ENCODE data around the gene COMTD1. TPM values are rescaled to one million over a fixed set of nuclear protein-coding genes. Genes with fewer than 3 reads are reported as not detected.

The COMTD1 gene
- total RNA-seq, 3 donors from 2014 or later (not counting 1 experiment from before 2014, with no cell fraction given): 19.9 to 25.1 (median 20.1) TPM

DNA sequence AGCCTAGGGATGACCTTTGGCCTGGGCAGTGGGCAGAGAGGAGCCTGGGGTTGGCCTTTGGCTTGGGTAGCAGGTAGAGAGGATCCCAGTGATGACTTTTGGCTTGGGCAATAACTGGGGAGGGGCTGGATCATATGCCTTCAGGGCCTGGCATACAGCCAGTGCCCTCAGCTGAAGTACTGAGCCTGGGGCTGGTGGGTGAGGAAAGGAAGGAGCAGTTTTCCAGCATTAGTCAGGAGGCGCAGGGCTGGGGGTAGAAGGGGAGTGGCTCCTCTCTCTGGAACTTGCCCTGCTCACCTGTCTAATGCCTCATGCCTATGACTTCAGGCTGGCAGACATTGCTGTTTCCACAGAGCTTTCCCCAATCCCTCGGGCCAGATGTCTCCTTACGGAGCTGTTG, 15.2 kb upstream of the COMTD1 start:
- intact Hi-C loops (cut with micrococcal nuclease): no loop called here
- Mint-ChIP-seq H3K27me3 (ENCODE audit: low read depth in 2 of 2) (peaks cover 0 to 2% of the 10 kb centered on the region in 2 donors), H3K36me3 (peaks cover 13% of the 10 kb centered on the region), H3K27ac (no peak overlapping the region), H3K4me1 (no peaks in the 10 kb centered on the region), H3K4me3 (no peak overlapping the region), H3K9me3 (peaks cover 2 to 13% of the 10 kb centered on the region in 2 donors)
- ATAC-seq (no peak), DNase-seq (no peak)
- Histone ChIP-seq H3K27me3 (ENCODE audit: control insufficient read depth, insufficient read depth, low read length) (no peaks in the 10 kb centered on the region), H3K36me3 (ENCODE audit: control insufficient read depth, insufficient read depth, low read length) (no peaks in the 10 kb centered on the region), H3K27ac (ENCODE audit: low read length) (no peak overlapping the region), H3K4me3 (ENCODE audit: low read length) (no peak overlapping the region), H3K4me1 (ENCODE audit: control insufficient read depth, insufficient read depth, low read length) (no peaks in the 10 kb centered on the region), H3K9me3 (ENCODE audit: control insufficient read depth, insufficient read depth, low read length) (peaks cover 11% of the 10 kb centered on the region)
- 98% methylated on average over 3 of the region's 3 CpGs for WGBS (ENCODE audit: insufficient coverage)
- TF ChIP-seq, protein P1, sequence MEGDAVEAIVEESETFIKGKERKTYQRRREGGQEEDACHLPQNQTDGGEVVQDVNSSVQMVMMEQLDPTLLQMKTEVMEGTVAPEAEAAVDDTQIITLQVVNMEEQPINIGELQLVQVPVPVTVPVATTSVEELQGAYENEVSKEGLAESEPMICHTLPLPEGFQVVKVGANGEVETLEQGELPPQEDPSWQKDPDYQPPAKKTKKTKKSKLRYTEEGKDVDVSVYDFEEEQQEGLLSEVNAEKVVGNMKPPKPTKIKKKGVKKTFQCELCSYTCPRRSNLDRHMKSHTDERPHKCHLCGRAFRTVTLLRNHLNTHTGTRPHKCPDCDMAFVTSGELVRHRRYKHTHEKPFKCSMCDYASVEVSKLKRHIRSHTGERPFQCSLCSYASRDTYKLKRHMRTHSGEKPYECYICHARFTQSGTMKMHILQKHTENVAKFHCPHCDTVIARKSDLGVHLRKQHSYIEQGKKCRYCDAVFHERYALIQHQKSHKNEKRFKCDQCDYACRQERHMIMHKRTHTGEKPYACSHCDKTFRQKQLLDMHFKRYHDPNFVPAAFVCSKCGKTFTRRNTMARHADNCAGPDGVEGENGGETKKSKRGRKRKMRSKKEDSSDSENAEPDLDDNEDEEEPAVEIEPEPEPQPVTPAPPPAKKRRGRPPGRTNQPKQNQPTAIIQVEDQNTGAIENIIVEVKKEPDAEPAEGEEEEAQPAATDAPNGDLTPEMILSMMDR (IDR thresholded peaks at IDR 0.05): no peak

- Histone ChIP-seq H3K36me3 (ENCODE audit: control insufficient read depth, insufficient read depth, low read length) (no peaks in the 10 kb centered on the region), H3K9me3 (ENCODE audit: control insufficient read depth, insufficient read depth, low read length) (no peaks in the 10 kb centered on the region), H3K27me3 (ENCODE audit: control insufficient read depth, insufficient read depth, low read length) (no peaks in the 10 kb centered on the region), H3K27ac (ENCODE audit: low read length) (no peak overlapping the region), H3K4me3 (ENCODE audit: low read length) (no peak overlapping the region), H3K4me1 (ENCODE audit: control insufficient read depth, insufficient read depth, low read length) (no peaks in the 10 kb centered on the region)
- Mint-ChIP-seq H3K36me3 (no peaks in the 10 kb centered on the region), H3K27me3 (ENCODE audit: low read depth in 2 of 2) (peaks cover 0 to 2% of the 10 kb centered on the region in 2 donors), H3K4me1 (no peaks in the 10 kb centered on the region), H3K4me3 (no peak overlapping the region), H3K9me3 (peaks cover 0 to 3% of the 10 kb centered on the region in 2 donors), H3K27ac (no peak overlapping the region)
- intact Hi-C loops (cut with micrococcal nuclease): no loop called here
- WGBS (ENCODE audit: insufficient coverage): 96% methylated on average over 5 of the region's 5 CpGs
- DNase-seq (no peak), ATAC-seq (no peak)
- TF ChIP-seq, protein P1 (IDR thresholded peaks at IDR 0.05): no peak
Measured at GRCh38 chr10:75247797-75248196, 12.0 kb upstream of the COMTD1 start.

DNA sequence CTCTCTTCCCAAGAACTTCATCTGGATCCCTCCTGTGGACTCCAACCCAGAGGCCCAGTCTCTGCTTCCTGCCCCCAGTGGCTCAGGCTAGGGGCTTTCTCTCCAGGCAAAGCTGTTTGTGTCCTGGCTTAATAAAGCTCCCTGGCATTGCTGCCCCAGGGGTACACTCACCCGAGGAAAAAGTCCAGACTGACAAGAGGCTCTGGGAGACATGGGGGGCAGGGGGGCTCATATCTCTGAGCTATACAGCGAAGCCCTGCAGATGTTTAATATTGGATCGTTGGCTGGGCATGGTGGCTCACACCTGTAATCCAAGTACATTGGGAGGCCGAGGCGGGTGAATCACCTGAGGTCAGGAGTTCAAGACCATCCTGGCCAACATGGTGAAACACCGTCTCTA, 10.7 kb upstream of the COMTD1 start:
- no peaks in the 10 kb centered on the region for H3K4me1 ChIP-seq (ENCODE audit: control insufficient read depth, insufficient read depth, low read length)
- H3K4me3 ChIP-seq (ENCODE audit: low read length): no peak overlapping the region
- H3K4me1 Mint-ChIP-seq: no peaks in the 10 kb centered on the region
- no peak overlapping the region for H3K27ac Mint-ChIP-seq
- ATAC-seq (no peak), DNase-seq (no peak)
- H3K4me3 Mint-ChIP-seq: no peak overlapping the region
- peaks cover 0 to 2% of the 10 kb centered on the region in 2 donors for H3K27me3 Mint-ChIP-seq (ENCODE audit: low read depth in 2 of 2)
- H3K9me3 Mint-ChIP-seq: no peaks in the 10 kb centered on the region
- no peaks in the 10 kb centered on the region for H3K36me3 ChIP-seq (ENCODE audit: control insufficient read depth, insufficient read depth, low read length)
- no peaks in the 10 kb centered on the region for H3K9me3 ChIP-seq (ENCODE audit: control insufficient read depth, insufficient read depth, low read length)
- TF ChIP-seq, protein P1 (IDR thresholded peaks at IDR 0.05): no peak
- 91% methylated on average over 6 of the region's 6 CpGs for WGBS (ENCODE audit: insufficient coverage)
- H3K27ac ChIP-seq (ENCODE audit: low read length): no peak overlapping the region
- no peaks in the 10 kb centered on the region for H3K36me3 Mint-ChIP-seq
- intact Hi-C loops (cut with micrococcal nuclease): no loop called here
- H3K27me3 ChIP-seq (ENCODE audit: control insufficient read depth, insufficient read depth, low read length): no peaks in the 10 kb centered on the region

All from natural killer cell (primary cell).